Left kidney (tissue), 1 donor: ENCODE data around the gene NXT2. TPM values are rescaled to one million over a fixed set of nuclear protein-coding genes. Genes with fewer than 3 reads are reported as not detected.

ENCODE experiments used
- polyA plus RNA-seq: library from polyadenylated mRNA; unstranded; fragments of 120-200 nt; gene quantifications from one replicate; pipeline ENCODE4 v1.2.1, GENCODE V29; 2013; ENCODE audit not compliant: insufficient read length

The NXT2 gene
- polyA plus RNA-seq, 1 donor: 19.0 TPM

Other genes starting within 250 kb of the NXT2 start
- gene GUCY2F, start 54.8 kb upstream of the NXT2 start, polyA plus RNA-seq: 0.03 TPM
- 4.8 TPM for gene KCNE5, start 88.3 kb downstream of the NXT2 start, polyA plus RNA-seq
- gene ACSL4, start 196.4 kb downstream of the NXT2 start, polyA plus RNA-seq: 54.8 TPM